K562 (cell line): Measurements from ENCODE around the gene SOX18. TPM values are rescaled to one million over a fixed set of nuclear protein-coding genes. Genes with fewer than 3 reads are reported as not detected.

Experiments used
- ATAC-seq: fragments of 200-7000 bp; cut with Tn5 transposase; 3 replicates; pipeline ENCODE4 v1.9.1; 2020; ENCODE audit warnings: moderate library complexity
- BruUV-seq: library from RNA; stranded (reverse); fragments of 400-500 nt; replicated peaks from 2 replicates; lab custom pipeline; 2021; lab: Mats Ljungman, UMichigan
- CTCF ChIA-PET: fragments of 300-600 bp; formaldehyde crosslinking; extraction: SDS; loops from one replicate; lab custom pipeline; 2021; ENCODE audit warnings: low intra/inter-chr PET ratio; lab: Yijun Ruan, JAX
- POLR2A ChIA-PET: fragments of 300-600, 350-650 bp; sonication (Branson Sonifier 250); formaldehyde crosslinking; extraction: SDS; loops from one replicate; lab custom pipeline; 2021; ENCODE audit warnings: antibody characterized with exemption, inconsistent platforms; lab: Yijun Ruan, JAX
- DNase-seq, 4 experiments: peaks; one replicate each; pipeline versions ENCODE4 v3.0.0 to v3.0.0-alpha.2; 2011 to 2018; ENCODE audit warnings: low spot score in 3 of 4, mixed read lengths in 3 of 4; ENCODE audit errors: extremely low read depth in 1 of 4
- FAIRE-seq: peaks from 2 replicates; lab custom pipeline; 2011; peaks lifted over from hg19 to GRCh38; lab: Jason Lieb, UNC
- H2AFZ ChIP-seq: 2 replicates; pipeline ENCODE4 v1.6.0; 2011; ENCODE audit warnings: low read depth, low read length, control low read depth, inconsistent platforms
- H3K27ac ChIP-seq: fragments of 200-600 bp; 3 replicates; pipeline ENCODE4 v1.8.0; 2011; ENCODE audit warnings: low read depth, mild to moderate bottlenecking, control low read depth, inconsistent platforms, low read length, moderate library complexity, mixed read lengths; ENCODE audit errors: extremely low read depth
- H3K27me3 ChIP-seq, 2 experiments: fragments of 300-600 bp in 1 of 2; 2 replicates in 1 of 2; 3 replicates in 1 of 2; pipeline versions ENCODE4 v1.6.0 to v1.8.0; 2011; ENCODE audit warnings: inconsistent platforms in 2 of 2, low read length in 2 of 2, mild to moderate bottlenecking in 1 of 2, mixed read lengths in 1 of 2, moderate library complexity in 1 of 2; ENCODE audit not compliant: control insufficient read depth in 2 of 2, insufficient read depth in 2 of 2
- H3K36me3 ChIP-seq: fragments of 300-600 bp; 3 replicates; pipeline ENCODE4 v1.8.0; 2011; ENCODE audit warnings: mild to moderate bottlenecking, low read length, inconsistent platforms; ENCODE audit not compliant: control insufficient read depth, insufficient read depth
- H3K4me1 ChIP-seq, 2 experiments: fragments of 200-600 bp in 1 of 2; replicated peaks in 1 of 2; 2 replicates in 1 of 2; 3 replicates in 1 of 2; pipeline versions ENCODE4 v1.5.1 to v1.8.0; 2011; ENCODE audit warnings: inconsistent platforms in 2 of 2, low read length in 2 of 2, mild to moderate bottlenecking in 1 of 2, mixed read lengths in 1 of 2, moderate library complexity in 1 of 2; ENCODE audit not compliant: control insufficient read depth in 2 of 2, insufficient read depth in 2 of 2
- H3K4me2 ChIP-seq: 2 replicates; pipeline ENCODE4 v1.6.1; 2011; ENCODE audit warnings: low read length, control low read depth, inconsistent platforms, mixed read lengths; ENCODE audit not compliant: insufficient read depth
- H3K4me3 ChIP-seq: fragments of 200-600 bp; sonication (generic), shearing (Covaris generic); 2 replicates; pipeline ENCODE4 v1.5.1; 2016; ENCODE audit warnings: control low read depth, inconsistent platforms
- H3K79me2 ChIP-seq: fragments of 200-600 bp; 3 replicates; pipeline ENCODE4 v1.8.0; 2011; ENCODE audit warnings: low read length, inconsistent platforms; ENCODE audit not compliant: control insufficient read depth, insufficient read depth
- H3K9ac ChIP-seq, 2 experiments: 2 replicates each; pipeline versions ENCODE4 v1.6.0 to v1.6.1; 2011; ENCODE audit warnings: low read depth in 2 of 2, low read length in 2 of 2, control low read depth in 1 of 2, inconsistent platforms in 1 of 2, mild to moderate bottlenecking in 1 of 2, mixed read lengths in 1 of 2; ENCODE audit not compliant: insufficient read depth in 1 of 2
- H3K9me1 ChIP-seq: one replicate; pipeline ENCODE4 v1.6.0; 2011; ENCODE audit warnings: inconsistent platforms, mild to moderate bottlenecking, low read length, moderate library complexity; ENCODE audit not compliant: control insufficient read depth, insufficient read depth
- H3K9me3 ChIP-seq: replicated peaks from 2 replicates; pipeline ENCODE4 v1.5.1; 2011; ENCODE audit warnings: low read depth, low read length, inconsistent platforms; ENCODE audit not compliant: control insufficient read depth, insufficient read depth
- H4K20me1 ChIP-seq: replicated peaks from 2 replicates; pipeline ENCODE4 v1.6.1; 2011; ENCODE audit warnings: low read length, inconsistent platforms, mixed read lengths; ENCODE audit not compliant: control insufficient read depth, insufficient read depth
- CC2D1A ChIP-seq: fragments of 450-650 bp; IDR thresholded peaks from 2 replicates; pipeline ENCODE4 v1.6.1; 2017; ENCODE audit warnings: mild to moderate bottlenecking
- CTCF ChIP-seq, 3 experiments: IDR thresholded peaks in 2 of 3; conservative IDR thresholded peaks in 1 of 3; 2 replicates each; pipeline ENCODE4 v1.5.1; 2011 to 2012; ENCODE audit warnings: low read length in 3 of 3, mild to moderate bottlenecking in 3 of 3, control low read depth in 2 of 3, improper control_type of control experiment in 1 of 3, inconsistent platforms in 1 of 3, low read depth in 1 of 3, mixed read lengths in 1 of 3, moderate library complexity in 1 of 3; ENCODE audit not compliant: insufficient read depth in 2 of 3
- FOXA1 ChIP-seq: fragments of 450-650 bp; IDR thresholded peaks from 2 replicates; pipeline ENCODE4 v1.6.1; 2016; ENCODE audit warnings: mild to moderate bottlenecking, borderline replicate concordance
- HMBOX1 ChIP-seq: sonication (generic); IDR thresholded peaks from 2 replicates; pipeline ENCODE4 v1.6.1; 2016
- MBD2 ChIP-seq: sonication (generic); IDR thresholded peaks from 2 replicates; pipeline ENCODE4 v1.6.1; 2016; ENCODE audit warnings: low read depth, borderline replicate concordance
- NFIX ChIP-seq: fragments of 250-450 bp; sonication (Bioruptor Pico); IDR thresholded peaks from 2 replicates; pipeline ENCODE4 v1.4.0; 2020; ENCODE audit warnings: low read depth, mild to moderate bottlenecking, moderate library complexity
- POLR3G ChIP-seq: IDR thresholded peaks from 2 replicates; pipeline ENCODE4 v1.6.1; 2011; ENCODE audit not compliant: insufficient read length, insufficient replicate concordance; ENCODE audit errors: extremely low read depth
- RHOXF2B ChIP-seq: fragments of 250-450 bp; sonication (Bioruptor Pico); conservative IDR thresholded peaks from 2 replicates; pipeline ENCODE4 v1.5.1; 2021
- YY1 ChIP-seq, 3 experiments: IDR thresholded peaks; 2 replicates each; pipeline ENCODE4 v1.6.1; 2011; ENCODE audit warnings: low read length in 2 of 3, mild to moderate bottlenecking in 2 of 3, moderate library complexity in 2 of 3, borderline replicate concordance in 1 of 3, control low read depth in 1 of 3, low read depth in 1 of 3; ENCODE audit not compliant: insufficient read depth in 3 of 3, insufficient replicate concordance in 2 of 3, control insufficient read depth in 1 of 3, insufficient read length in 1 of 3; ENCODE audit errors: extremely low read depth in 1 of 3
- ZFP91 ChIP-seq: sonication (generic); formaldehyde crosslinking; IDR thresholded peaks from 2 replicates; pipeline ENCODE4 v1.8.0; 2022; ENCODE audit warnings: mild to moderate bottlenecking, missing genetic modification reagents
- ZNF121 ChIP-seq: sonication (generic); formaldehyde crosslinking; conservative IDR thresholded peaks from 2 replicates; pipeline ENCODE4 v1.8.0; 2022; ENCODE audit warnings: missing genetic modification reagents
- ZNF395 ChIP-seq: fragments of 200-800 bp; sonication (Bioruptor generic); IDR thresholded peaks from 2 replicates; pipeline ENCODE4 v1.6.1; 2017; ENCODE audit warnings: missing genetic modification characterization, missing compliant biosample characterization
- ZNF57 ChIP-seq: fragments of 450-650 bp; formaldehyde crosslinking; IDR thresholded peaks from 2 replicates; pipeline ENCODE4 v1.4.0; 2020; ENCODE audit warnings: mild to moderate bottlenecking, moderate library complexity
- WGBS: fragments of 100-300 bp; shearing (Covaris generic); methylation state at CpG from one replicate; pipeline ENCODE4 v1.1.6; 2016; ENCODE audit warnings: low coverage, mixed read lengths; ENCODE audit not compliant: insufficient coverage; ENCODE audit errors: missing lambda C conversion rate; 5-methylcytosine and 5-hydroxymethylcytosine counted together
- in situ Hi-C: fragments of 300-500 bp; cut with MboI; formaldehyde crosslinking; loops from 4 replicates; pipeline ENCODE4 v1.15.0; 2018; ENCODE audit warnings: inconsistent platforms, mixed read lengths
- intact Hi-C: fragments of 100-400 bp; cut with micrococcal nuclease; formaldehyde crosslinking; loops from 2 replicates; pipeline ENCODE4 v1.14.2; 2022
- polyA plus RNA-seq, 8 experiments: library from polyadenylated mRNA; depleted of rRNA in 4 of 8; stranded (reverse) in 5 of 8; unstranded in 3 of 8; fragments of >200 nt; fragmentation: Nextera tagmentation in 2 of 8; fragmentation: Illumina TruSeq in 1 of 8; extraction: Ambion mirVana in 2 of 8; extraction: Trizol in 1 of 8; gene quantifications; 2 replicates each; pipeline versions ENCODE4 v1.2.1 to v1.2.3, GENCODE V29; 2011 to 2014; ENCODE audit warnings: inconsistent platforms in 1 of 8, missing spikeins in 1 of 8
- total RNA-seq, 7 experiments: library from RNA; depleted of rRNA in 6 of 7; stranded (reverse); fragments of >200 nt in 6 of 7; fragmentation: Illumina TruSeq in 2 of 7; extraction: Trizol in 2 of 7; gene quantifications; 2 replicates each; pipeline versions ENCODE4 v1.2.1 to v1.2.3, GENCODE V29; 2011 to 2021; ENCODE audit warnings: low replicate concordance in 1 of 7

SOX18 gene
- total and polyA plus RNA-seq, 9 of the 15 experiments (the other 6 are each of a cell fraction or from before 2014, with no cell fraction given) = 0.15 to 19.8 (median 0.33) TPM

- peaks cover 4% of the 10 kb centered on the region for H3K9me1 ChIP-seq
- no peak overlapping the region for H3K4me3 ChIP-seq
- H4K20me1 ChIP-seq = no peaks in the 10 kb centered on the region
- no peak overlapping the region for H2AFZ ChIP-seq
- H3K27ac ChIP-seq = no peak overlapping the region
- peaks cover 12% of the 10 kb centered on the region; the same call in 1 of the 3 replicates for H3K36me3 ChIP-seq
- no peak for ATAC-seq
- POLR2A ChIA-PET = interaction anchor here (0.7 to 1.1 kb wide), 2 partner anchors 11 to 20 kb away, joined by 3 read pairs; partner anchors contain the start of gene C20orf204
- H3K9me3 ChIP-seq = no peaks in the 10 kb centered on the region
- FAIRE-seq = no peak
- no TSS peak for BruUV-seq
- H3K4me2 ChIP-seq = no peak overlapping the region
- intact Hi-C loops = no loop called here
- H3K27me3 ChIP-seq = no peaks in the 10 kb centered on the region
- H3K4me1 ChIP-seq = peaks cover 39 to 78% of the 10 kb centered on the region in 2 experiments
- in situ Hi-C loops = no loop called here
- CTCF ChIA-PET = no interaction called here
- 84% methylated on average over 7 of the region's 8 CpGs for WGBS
- H3K79me2 ChIP-seq = peaks cover 12% of the 10 kb centered on the region
- DNase-seq = no peak
- no peak overlapping the region for H3K9ac ChIP-seq
- TF ChIP-seq ZNF57 (CRISPR knock-in tag) (no peak), HMBOX1 (no peak), POLR3G (no peak), RHOXF2B (CRISPR knock-in tag) (no peak), CTCF (IDR thresholded peaks at IDR 0.05 in 2 of 3, conservative IDR thresholded peaks at IDR 0.05 in 1 of 3; ENCODE audit: insufficient read depth in 2 of 3, low read depth in 1 of 3, low read length in 3 of 3) (no peak), CC2D1A (no peak), YY1 (IDR thresholded peaks at IDR 0.05; ENCODE audit: borderline replicate concordance in 1 of 3, control insufficient read depth in 1 of 3, extremely low read depth in 1 of 3, insufficient read depth in 3 of 3, insufficient read length in 1 of 3, insufficient replicate concordance in 2 of 3, low read depth in 1 of 3, low read length in 2 of 3) (no peak), ZFP91 (CRISPR knock-in tag) (no peak), MBD2 (no peak), ZNF395 (CRISPR knock-in tag) (no peak), NFIX (no peak), FOXA1 (no peak), ZNF121 (CRISPR knock-in tag) (no peak)
These were observed 2.4 kb downstream of the SOX18 start for GRCh38 chr20:64047046-64047389.
